H54 (cell line): ENCODE results near the gene AOX1.
"Not testable (repeated sequence)": the region's sequence is repeated elsewhere in the genome, so short reads cannot be mapped to it uniquely, and the experiment has no call there.

Experiments used
- DNase-seq: peaks from one replicate; pipeline ENCODE4 v3.0.0; 2011; ENCODE audit warnings: low spot score, mixed read lengths; ENCODE audit not compliant: insufficient read length
- FAIRE-seq: peaks from 3 replicates; lab custom pipeline; 2011; peaks lifted over from hg19 to GRCh38; lab: Jason Lieb, UNC
- POLR2A ChIP-seq: IDR thresholded peaks from 2 replicates; pipeline ENCODE4 v1.6.1; 2011; ENCODE audit warnings: low read depth, mild to moderate bottlenecking, low read length

The AOX1 gene

DNA sequence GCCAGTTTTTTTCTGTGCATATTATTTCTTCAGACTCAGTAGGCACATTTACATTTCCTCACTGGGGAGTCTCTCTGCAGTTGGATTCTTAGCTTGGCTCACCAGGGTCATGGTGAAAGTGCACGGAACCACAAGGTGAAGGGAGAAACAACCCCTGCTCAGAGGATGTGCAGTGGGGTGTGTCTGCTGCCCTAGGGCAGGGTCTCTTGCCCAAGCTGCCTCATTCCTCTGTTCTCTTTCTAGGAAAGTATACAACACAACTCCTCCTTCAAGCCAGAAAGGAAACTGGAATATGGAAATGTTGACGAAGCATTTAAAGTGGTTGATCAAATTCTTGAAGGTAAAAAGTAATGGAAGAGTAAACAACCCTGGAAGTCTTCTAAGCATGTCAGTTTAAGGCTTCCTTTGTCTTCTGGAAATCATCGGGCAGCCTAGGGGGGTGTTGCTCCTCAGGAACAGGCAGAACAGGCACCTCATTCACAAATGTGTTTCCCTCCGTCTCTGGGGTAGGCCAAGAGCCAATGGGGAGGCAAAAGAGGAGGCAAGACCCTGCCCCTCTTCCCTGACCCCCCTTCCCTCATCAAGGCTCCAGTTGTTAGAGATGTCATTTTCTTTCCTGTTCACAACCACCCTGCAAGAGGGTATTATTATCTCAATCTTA is 41.4 kb downstream of the AOX1 start:
- TF ChIP-seq POLR2A: no peak
- FAIRE-seq (no peak), DNase-seq (no peak)

DNA sequence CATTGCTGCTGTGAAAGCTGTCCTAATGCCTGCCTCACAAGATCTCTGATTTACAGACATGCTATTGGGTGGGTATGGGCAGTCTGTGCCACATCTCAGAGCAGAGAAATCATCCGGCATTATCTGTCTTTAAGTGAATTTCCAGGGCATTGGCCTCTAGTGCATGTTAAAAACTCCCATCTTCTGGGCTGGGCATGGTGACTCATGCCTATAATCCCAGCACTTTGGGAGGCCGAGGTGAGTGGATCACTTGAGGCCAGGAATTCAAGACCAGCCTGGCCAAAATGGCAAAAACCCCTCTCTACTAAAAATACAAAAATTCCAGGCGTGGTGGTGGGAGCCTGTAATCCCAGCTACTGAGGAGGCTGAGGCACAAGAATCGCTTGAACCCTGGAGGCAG is 42.6 kb downstream of the AOX1 start:
- peak; percentile 95 for FAIRE-seq
- DNase-seq: not testable (repeated sequence)

DNA sequence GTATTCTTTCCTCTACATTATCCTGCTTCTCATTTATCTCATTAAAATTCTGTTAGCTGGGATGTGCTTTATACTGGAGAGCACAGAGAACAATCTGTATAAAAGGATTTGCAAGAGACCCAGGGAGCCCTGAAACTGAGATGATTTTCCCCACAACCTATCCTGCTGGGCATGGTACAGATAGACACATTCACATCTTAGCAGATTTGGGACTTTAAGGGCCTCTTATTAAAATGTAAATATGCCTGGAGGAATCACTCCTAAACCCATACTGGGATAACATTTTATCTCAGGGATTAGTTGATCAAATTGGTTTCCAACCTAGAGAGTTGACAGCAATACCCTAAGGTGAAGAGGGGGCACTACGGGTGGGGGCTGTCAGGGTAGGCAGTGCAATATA is 45.5 kb downstream of the AOX1 start:
- no peak for TF ChIP-seq POLR2A
- no peak for FAIRE-seq
- no peak for DNase-seq

DNA sequence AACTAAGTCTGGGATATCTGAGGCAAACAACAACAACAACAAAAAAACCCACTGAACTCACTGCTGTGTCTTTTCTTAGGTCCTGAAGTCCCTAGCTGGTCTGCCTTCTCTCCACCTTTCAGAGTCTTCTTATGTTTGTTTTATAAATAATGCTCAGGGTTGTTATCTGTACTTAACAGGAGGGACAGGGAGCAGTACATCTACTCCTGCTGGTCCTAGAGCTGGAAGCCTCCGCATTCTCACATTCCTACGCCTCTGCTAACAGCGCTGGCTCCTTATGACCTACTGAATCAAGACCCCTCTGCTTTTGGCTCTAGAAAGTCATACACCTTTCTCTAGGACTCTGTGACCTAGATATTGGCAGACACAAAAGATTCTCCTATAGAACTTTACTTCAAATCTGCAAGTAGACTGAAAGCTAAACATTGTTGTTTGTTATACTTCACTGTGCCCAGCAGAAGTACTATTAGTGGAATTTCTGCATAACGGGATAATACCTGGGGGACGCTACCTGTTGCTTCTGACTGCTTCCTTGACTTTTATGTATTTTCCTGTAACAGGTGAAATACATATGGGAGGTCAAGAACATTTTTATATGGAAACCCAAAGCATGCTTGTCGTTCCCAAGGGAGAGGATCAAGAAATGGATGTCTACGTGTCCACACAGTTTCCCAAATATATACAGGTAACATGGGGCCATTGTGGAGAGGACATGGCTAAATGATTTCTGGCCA is 48.6 kb downstream of the AOX1 start:
- DNase-seq: no peak
- TF ChIP-seq POLR2A: no peak
- no peak for FAIRE-seq

DNA sequence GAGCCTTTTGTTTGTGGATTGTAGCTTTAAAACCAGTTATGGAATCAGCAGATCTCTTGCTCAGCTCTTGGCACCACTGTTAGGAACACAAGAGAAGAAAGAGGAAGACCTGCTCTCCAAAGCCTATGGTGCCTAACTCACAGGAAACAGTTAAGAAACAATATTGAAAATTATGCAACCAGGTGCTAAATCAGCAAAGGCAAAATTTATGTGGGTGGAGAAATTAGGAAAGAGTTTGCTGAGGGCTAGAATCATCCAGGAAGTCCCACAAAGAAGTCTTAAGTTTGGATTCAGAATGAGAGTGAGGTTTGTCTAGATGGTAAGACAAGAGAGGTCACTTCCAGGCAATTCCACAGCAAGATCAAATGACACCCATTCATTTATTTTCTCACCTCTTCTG is 49.4 kb downstream of the AOX1 start:
- TF ChIP-seq POLR2A: no peak
- FAIRE-seq (no peak), DNase-seq (no peak)

DNA sequence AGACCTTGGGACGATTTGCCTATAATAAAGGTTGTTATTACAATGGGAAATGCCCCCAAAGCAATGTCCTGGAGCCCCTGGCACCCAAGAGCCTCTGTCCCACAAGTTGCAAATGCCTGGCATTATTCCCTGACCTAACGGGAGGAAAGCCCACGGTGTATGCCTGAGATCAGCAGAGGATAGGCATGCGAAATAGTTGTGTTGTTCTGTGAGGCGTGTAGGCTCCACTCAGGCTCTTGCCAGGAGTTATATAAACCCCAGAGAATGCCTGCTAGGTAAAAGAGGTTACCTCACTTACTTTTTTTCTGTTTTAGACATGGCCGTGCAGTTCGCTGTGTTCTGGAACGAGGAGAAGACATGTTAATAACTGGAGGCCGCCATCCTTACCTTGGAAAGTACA is 52.1 kb downstream of the AOX1 start:
- no peak for DNase-seq
- no peak for TF ChIP-seq POLR2A

DNA sequence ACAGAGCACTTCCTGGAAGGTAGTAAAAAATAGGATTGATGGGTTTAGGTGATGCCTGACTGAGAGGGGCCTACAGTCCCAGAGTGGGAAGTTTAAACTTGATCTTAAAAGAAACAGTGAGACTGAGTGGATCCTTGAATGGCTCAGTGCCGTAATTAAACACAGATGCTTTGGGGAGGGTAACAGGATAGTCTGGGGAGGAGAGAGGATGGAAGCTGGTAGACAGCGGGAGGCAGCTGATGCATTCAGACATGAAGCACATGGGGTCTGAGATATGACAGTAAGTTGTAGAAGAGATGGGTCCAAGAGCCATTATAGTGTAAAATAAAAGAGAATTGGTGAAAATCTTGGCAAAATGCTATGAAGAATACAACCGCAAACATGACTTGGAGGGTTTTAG is 54.4 kb downstream of the AOX1 start:
- FAIRE-seq (no peak), DNase-seq (no peak)
- no peak for TF ChIP-seq POLR2A

More for the DNA sequence above, 52.1 kb downstream of the AOX1 start:
- no peak for FAIRE-seq

DNA sequence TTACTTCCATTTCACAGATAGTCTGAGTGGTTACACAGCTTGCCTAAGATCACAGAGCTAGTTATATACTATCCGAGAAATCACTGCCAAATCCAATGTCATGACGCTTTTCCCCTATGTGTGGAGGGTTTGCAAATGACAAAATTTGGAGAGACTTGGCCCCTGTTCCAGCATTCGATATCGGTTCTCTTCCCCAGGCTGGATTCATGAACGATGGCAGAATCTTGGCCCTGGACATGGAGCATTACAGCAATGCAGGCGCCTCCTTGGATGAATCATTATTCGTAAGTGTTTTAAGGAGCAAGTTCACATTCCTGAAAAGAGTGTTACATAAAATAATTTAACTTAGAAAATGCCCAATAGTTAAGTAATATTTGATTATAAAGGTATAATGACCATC is 55.1 kb downstream of the AOX1 start:
- FAIRE-seq: no peak

DNA sequence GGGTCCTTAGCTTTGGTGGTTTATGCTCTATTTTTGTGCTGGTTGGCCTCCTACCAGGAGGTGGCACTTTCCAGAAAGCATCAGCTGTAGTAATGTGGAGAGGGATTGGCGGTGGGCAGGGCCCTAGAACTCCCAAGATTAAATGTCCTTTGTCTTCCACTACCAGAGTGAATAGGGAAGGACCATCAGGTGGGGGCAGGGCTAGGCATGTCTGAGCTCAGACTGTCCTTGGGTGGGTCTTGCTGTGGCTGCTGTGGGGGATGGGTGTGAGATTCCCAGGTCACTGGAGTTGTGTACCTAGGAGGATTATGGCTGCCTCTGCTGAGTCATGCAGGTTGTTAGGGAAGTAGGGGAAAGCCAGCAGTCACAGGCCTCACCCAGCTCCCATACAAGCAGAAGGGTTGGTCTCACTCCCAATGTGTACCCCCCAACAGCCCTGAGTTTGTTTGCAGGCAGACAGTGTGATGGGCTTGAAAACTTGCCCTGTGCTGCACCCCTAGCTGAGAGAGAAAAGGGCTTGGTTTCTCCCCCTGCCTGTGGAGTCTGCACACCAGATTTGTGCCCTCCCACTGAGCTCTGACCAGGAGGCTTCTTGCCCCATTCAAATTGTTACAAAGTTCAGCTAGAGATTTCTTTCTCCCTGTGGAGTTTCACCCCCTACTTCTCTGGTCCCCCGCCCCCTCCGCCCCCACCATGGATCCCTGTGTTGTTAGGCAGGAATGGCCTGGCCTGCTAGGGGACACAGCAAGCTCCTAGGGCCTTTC is 62.9 kb downstream of the AOX1 start:
- not testable (repeated sequence) for DNase-seq, FAIRE-seq

More for the DNA sequence above, 55.1 kb downstream of the AOX1 start:
- no peak for DNase-seq
- TF ChIP-seq POLR2A: no peak

DNA sequence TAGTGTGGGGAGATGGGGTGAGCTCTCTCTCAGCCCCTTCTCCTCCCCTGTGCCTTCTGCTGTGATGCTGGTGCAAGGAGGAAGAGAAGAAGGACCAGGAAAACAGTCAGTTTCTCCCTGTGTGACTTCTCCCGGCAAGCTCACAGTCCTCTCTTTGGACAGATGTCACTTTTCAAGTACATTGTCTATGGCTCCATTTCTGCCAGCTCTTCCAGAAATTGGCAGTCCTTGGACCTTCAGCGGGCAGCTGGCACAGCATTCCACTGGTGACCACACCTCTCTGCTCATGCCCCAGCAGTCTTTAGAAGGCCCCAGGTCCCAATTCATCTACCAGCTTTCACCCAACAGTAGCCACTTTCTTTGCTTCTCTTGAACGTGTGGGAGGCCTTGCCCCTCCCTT is 63.9 kb downstream of the AOX1 start:
- DNase-seq (no peak), FAIRE-seq (no peak)
- TF ChIP-seq POLR2A: no peak

DNA sequence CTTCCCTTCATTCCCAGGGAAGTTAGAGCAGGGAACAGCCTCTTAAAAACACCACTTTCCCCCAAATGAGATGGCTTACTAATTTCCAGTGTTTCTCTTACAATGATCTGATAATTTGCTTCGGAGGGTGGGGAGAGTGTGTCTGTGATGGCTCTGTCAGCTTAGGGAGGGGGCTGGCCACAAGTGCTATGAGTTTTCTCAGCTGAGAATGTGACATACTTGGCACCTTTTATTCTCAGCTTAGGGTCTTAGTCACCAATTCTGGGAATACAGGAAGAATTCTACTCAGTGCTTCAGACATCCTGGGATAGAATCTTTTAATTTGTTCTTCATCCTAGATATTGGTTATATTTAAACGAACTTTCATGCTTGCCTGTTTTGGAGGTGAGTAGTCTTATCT is 64.4 kb downstream of the AOX1 start:
- DNase-seq (no peak), FAIRE-seq (no peak)
- no peak for TF ChIP-seq POLR2A

DNA sequence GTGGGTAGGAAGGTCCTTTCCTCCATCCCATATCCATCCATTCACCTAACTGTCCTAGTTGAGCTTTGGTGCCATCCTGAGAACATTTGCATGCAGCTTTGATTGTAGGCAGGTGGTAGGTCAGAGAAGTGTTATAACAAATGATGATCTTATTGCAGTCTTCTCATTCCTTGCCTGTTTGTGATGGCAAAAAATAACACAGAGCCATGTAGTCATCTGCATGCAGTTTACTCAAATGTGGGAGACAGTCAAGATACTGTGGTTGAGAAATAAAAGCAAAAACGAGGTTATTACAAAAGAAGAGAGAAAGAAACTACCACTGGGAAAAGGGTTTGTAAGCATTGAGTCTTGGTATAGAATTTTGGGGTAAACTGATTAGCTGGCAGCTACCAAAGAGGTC is 66.3 kb downstream of the AOX1 start:
- TF ChIP-seq POLR2A: no peak
- DNase-seq (no peak), FAIRE-seq (no peak)

DNA sequence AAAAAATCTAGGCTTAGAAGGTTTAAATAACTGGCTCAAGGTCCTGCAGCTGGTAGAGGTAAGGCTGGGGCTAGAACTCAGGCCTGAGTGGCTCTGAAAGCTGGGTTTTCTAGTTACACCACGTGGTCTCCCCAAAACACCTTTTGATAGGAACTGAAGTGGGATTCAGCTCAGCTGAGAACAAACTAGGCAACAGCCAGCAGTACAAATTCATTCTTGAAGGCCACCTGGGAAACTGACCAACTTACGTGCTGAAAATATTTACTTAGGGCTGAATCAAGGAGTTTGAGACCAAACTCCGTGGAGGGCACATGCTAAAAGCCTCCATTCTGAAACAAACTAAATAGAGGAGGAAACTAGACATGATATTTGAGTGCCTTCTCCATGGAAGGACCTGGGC is 67.2 kb downstream of the AOX1 start:
- no peak for TF ChIP-seq POLR2A
- no peak for FAIRE-seq
- DNase-seq: no peak

DNA sequence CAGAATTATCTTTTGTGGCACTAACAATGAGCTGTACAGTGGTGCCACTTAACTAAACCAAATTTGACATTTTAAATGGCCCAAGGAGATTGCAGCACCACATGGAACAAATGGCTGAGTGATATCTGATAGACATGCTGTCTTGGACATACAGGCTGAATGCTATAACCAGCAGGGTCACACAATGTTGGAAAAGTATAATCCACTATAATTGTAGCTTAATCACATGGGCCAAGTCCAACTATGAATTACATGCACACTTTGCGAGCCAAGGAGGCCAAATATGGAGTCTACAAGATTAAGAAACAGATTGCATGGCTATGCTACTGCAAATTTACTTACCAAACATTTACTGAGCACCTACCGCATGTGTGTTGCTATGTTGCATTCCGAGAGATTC is 69.0 kb downstream of the AOX1 start:
- FAIRE-seq: no peak
- no peak for TF ChIP-seq POLR2A

More for the DNA sequence above, 69.0 kb downstream of the AOX1 start:
- DNase-seq: no peak
